ENCODE measurements around the gene ADD3.

ADD3 gene

GRCh38 chr10:110149259-110149658 is 141.5 kb downstream of the ADD3 start:
- Mint-ChIP-seq H3K27ac (no peak overlapping the region), H3K4me3 (no peak overlapping the region), H3K4me1 (peaks cover 6% of the 10 kb centered on the region), H3K9me3 (no peaks in the 10 kb centered on the region), H3K27me3 (peaks cover 96% of the 10 kb centered on the region)
- DNase-seq (no peak), ATAC-seq (no peak)

- ATAC-seq, result no peak
- Mint-ChIP-seq H3K9me3 (no peaks in the 10 kb centered on the region), H3K27me3 (peaks cover 96% of the 10 kb centered on the region), H3K4me1 (peaks cover 6% of the 10 kb centered on the region), H3K4me3 (no peak overlapping the region), H3K27ac (no peak overlapping the region)
- DNase-seq, result no peak
Observed at GRCh38 chr10:110150046-110150445, 142.3 kb downstream of the ADD3 start.

GRCh38 chr10:110150981-110151380 is 143.2 kb downstream of the ADD3 start:
- no peak for ATAC-seq

GRCh38 chr10:110151467-110151866 is 143.7 kb downstream of the ADD3 start:
- H3K27me3 Mint-ChIP-seq, result peaks cover 99% of the 10 kb centered on the region

More at GRCh38 chr10:110150981-110151380, 143.2 kb downstream of the ADD3 start:
- H3K27me3 Mint-ChIP-seq, result peaks cover 96% of the 10 kb centered on the region
- peaks cover 8% of the 10 kb centered on the region for H3K4me1 Mint-ChIP-seq
- no peaks in the 10 kb centered on the region for H3K9me3 Mint-ChIP-seq
- no peak overlapping the region for H3K27ac Mint-ChIP-seq
- no peak overlapping the region for H3K4me3 Mint-ChIP-seq
- no peak for DNase-seq

GRCh38 chr10:110151971-110152370 is 144.2 kb downstream of the ADD3 start:
- H3K4me3 Mint-ChIP-seq, result no peak overlapping the region
- H3K27me3 Mint-ChIP-seq, result peaks cover 99% of the 10 kb centered on the region
- no peak for ATAC-seq
- no peaks in the 10 kb centered on the region for H3K9me3 Mint-ChIP-seq
- no peak overlapping the region for H3K27ac Mint-ChIP-seq
- no peak for DNase-seq
- peaks cover 17% of the 10 kb centered on the region for H3K4me1 Mint-ChIP-seq

More at GRCh38 chr10:110151467-110151866, 143.7 kb downstream of the ADD3 start:
- ATAC-seq (no peak), DNase-seq (no peak)
- no peaks in the 10 kb centered on the region for H3K9me3 Mint-ChIP-seq
- no peak overlapping the region for H3K4me3 Mint-ChIP-seq
- H3K27ac Mint-ChIP-seq, result no peak overlapping the region
- peaks cover 12% of the 10 kb centered on the region for H3K4me1 Mint-ChIP-seq

- no peaks in the 10 kb centered on the region for H3K9me3 Mint-ChIP-seq
- peaks cover 100% of the 10 kb centered on the region for H3K27me3 Mint-ChIP-seq
- no peak for ATAC-seq
- no peak overlapping the region for H3K27ac Mint-ChIP-seq
- no peak for DNase-seq
- no peak overlapping the region for H3K4me3 Mint-ChIP-seq
- peaks cover 23% of the 10 kb centered on the region for H3K4me1 Mint-ChIP-seq
Observed at GRCh38 chr10:110153396-110153795, 145.6 kb downstream of the ADD3 start.

GRCh38 chr10:110156046-110156445 is 148.3 kb downstream of the ADD3 start:
- no peak for DNase-seq
- peaks cover 23% of the 10 kb centered on the region for H3K4me1 Mint-ChIP-seq
- H3K4me3 Mint-ChIP-seq, result peak overlapping the region in 1 of 2 donors; percentile 74
- no peaks in the 10 kb centered on the region for H3K9me3 Mint-ChIP-seq
- H3K27me3 Mint-ChIP-seq, result peaks cover 95% of the 10 kb centered on the region
- no peak overlapping the region for H3K27ac Mint-ChIP-seq
- no peak for ATAC-seq

GRCh38 chr10:110158051-110159005 is 150.5 kb downstream of the ADD3 start:
- no peak overlapping the region for H3K27ac Mint-ChIP-seq
- peaks cover 95% of the 10 kb centered on the region for H3K27me3 Mint-ChIP-seq
- H3K4me1 Mint-ChIP-seq, result peaks cover 23% of the 10 kb centered on the region
- no peak for DNase-seq
- H3K4me3 Mint-ChIP-seq, result no peak overlapping the region
- H3K9me3 Mint-ChIP-seq, result no peaks in the 10 kb centered on the region
- ATAC-seq, result no peak

- DNase-seq, result no peak
- H3K4me1 Mint-ChIP-seq, result peaks cover 23% of the 10 kb centered on the region
- no peak for ATAC-seq
- H3K27me3 Mint-ChIP-seq, result peaks cover 95% of the 10 kb centered on the region
- H3K27ac Mint-ChIP-seq, result no peak overlapping the region
- H3K4me3 Mint-ChIP-seq, result no peak overlapping the region
- H3K9me3 Mint-ChIP-seq, result no peaks in the 10 kb centered on the region
Observed at GRCh38 chr10:110160081-110160480, 152.3 kb downstream of the ADD3 start.

- peaks cover 95% of the 10 kb centered on the region for H3K27me3 Mint-ChIP-seq
- ATAC-seq, result no peak
- H3K9me3 Mint-ChIP-seq, result no peaks in the 10 kb centered on the region
- H3K4me1 Mint-ChIP-seq, result peaks cover 23% of the 10 kb centered on the region
- no peak overlapping the region for H3K27ac Mint-ChIP-seq
- no peak overlapping the region for H3K4me3 Mint-ChIP-seq
- DNase-seq, result no peak
Observed at GRCh38 chr10:110160522-110160921, 152.7 kb downstream of the ADD3 start.

- Mint-ChIP-seq H3K4me1 (peaks cover 6% of the 10 kb centered on the region), H3K4me3 (no peak overlapping the region), H3K9me3 (no peaks in the 10 kb centered on the region), H3K27me3 (peaks cover 94% of the 10 kb centered on the region), H3K27ac (no peak overlapping the region)
- DNase-seq (no peak), ATAC-seq (no peak)
Observed at GRCh38 chr10:110162741-110163145, 155.0 kb downstream of the ADD3 start.

- Mint-ChIP-seq H3K4me3 (no peak overlapping the region), H3K9me3 (no peaks in the 10 kb centered on the region), H3K4me1 (peaks cover 6% of the 10 kb centered on the region), H3K27ac (no peak overlapping the region), H3K27me3 (peaks cover 94% of the 10 kb centered on the region)
- DNase-seq (no peak), ATAC-seq (no peak)
Observed at GRCh38 chr10:110163192-110163773, 155.5 kb downstream of the ADD3 start.

- H3K27ac Mint-ChIP-seq, result no peak overlapping the region
- peaks cover 94% of the 10 kb centered on the region for H3K27me3 Mint-ChIP-seq
- no peak for DNase-seq
- H3K4me3 Mint-ChIP-seq, result no peak overlapping the region
- H3K9me3 Mint-ChIP-seq, result no peaks in the 10 kb centered on the region
- ATAC-seq, result no peak
- H3K4me1 Mint-ChIP-seq, result peaks cover 12% of the 10 kb centered on the region
Observed at GRCh38 chr10:110163841-110164240, 156.1 kb downstream of the ADD3 start.

- ATAC-seq, result no peak
- H3K27ac Mint-ChIP-seq, result no peak overlapping the region
- no peaks in the 10 kb centered on the region for H3K9me3 Mint-ChIP-seq
- no peak for DNase-seq
- H3K4me1 Mint-ChIP-seq, result peaks cover 24% of the 10 kb centered on the region
- H3K4me3 Mint-ChIP-seq, result no peak overlapping the region
- H3K27me3 Mint-ChIP-seq, result peaks cover 95% of the 10 kb centered on the region
Observed at GRCh38 chr10:110165239-110165638, 157.5 kb downstream of the ADD3 start.

GRCh38 chr10:110167149-110167548 is 159.4 kb downstream of the ADD3 start:
- no peak overlapping the region for H3K27ac Mint-ChIP-seq
- H3K9me3 Mint-ChIP-seq, result no peaks in the 10 kb centered on the region
- H3K4me3 Mint-ChIP-seq, result no peak overlapping the region
- peaks cover 24% of the 10 kb centered on the region for H3K4me1 Mint-ChIP-seq
- ATAC-seq (no peak), DNase-seq (no peak)
- H3K27me3 Mint-ChIP-seq, result peaks cover 99% of the 10 kb centered on the region

All from stimulated activated naive CD8-positive, alpha-beta T cell treated with anti-CD3 and anti-CD28 coated beads, Interleukin-15, amount 100 ng/mL, for 72 hours (primary cell).